Measurements from ENCODE around the gene BTG1. TPM values are rescaled to one million over a fixed set of nuclear protein-coding genes. Genes with fewer than 3 reads are reported as not detected.

Gene BTG1
- total and polyA plus RNA-seq, 2 of the 8 experiments (the other 6 are each of a cell fraction or from before 2014, with no cell fraction given), result 17.1 to 32.7 TPM

GRCh38 chr12:92143686-92144630 lies 1.7 kb downstream of the BTG1 start:
- H3K4me2 ChIP-seq (ENCODE audit: insufficient read depth in 1 of 2, low read depth in 2 of 2, low read length in 2 of 2), result peak overlapping the region; percentile 50 to 70
- H2BK12ac ChIP-seq (ENCODE audit: low read depth, low read length), result no peak overlapping the region; the same call in 1 of the 2 replicates
- DNase-seq (ENCODE audit: low read depth in 1 of 2, low spot score in 2 of 2) (peak; percentile 33 to 58), FAIRE-seq (peak; percentile 80)
- H2AFZ ChIP-seq (ENCODE audit: low read length), result no peak overlapping the region
- peaks cover 18 to 19% of the 10 kb centered on the region in 2 experiments for H4K20me1 ChIP-seq (replicated peaks in 1 of 2; ENCODE audit: control insufficient read depth in 1 of 2, insufficient read depth in 2 of 2, low read length in 2 of 2)
- no peak overlapping the region for H3K4ac ChIP-seq (replicated peaks; ENCODE audit: insufficient read length, low read depth, low read length)
- H2AK5ac ChIP-seq (ENCODE audit: low read depth, low read length), result no peak overlapping the region
- peaks cover 0 to 36% (median 2%) of the 10 kb centered on the region in 4 experiments; a peak in 3 of 8 replicates for H3K36me3 ChIP-seq (ENCODE audit: control insufficient read depth in 2 of 4, insufficient read depth in 4 of 4, low read length in 3 of 4)
- CTCF ChIA-PET (ENCODE audit: partially characterized antibody), result interaction anchor here (0.6 to 1.7 kb wide), 14 partner anchors 11 to 843 kb away, joined by 3 to 8 read pairs (median 3); no protein-coding TSS in a partner anchor
- peaks cover 17 to 64% of the 10 kb centered on the region in 2 experiments for H3K79me2 ChIP-seq (ENCODE audit: control insufficient read depth in 1 of 2, insufficient read depth in 2 of 2, low read length in 2 of 2)
- no peak overlapping the region for H2BK15ac ChIP-seq (ENCODE audit: low read length)
- H4K8ac ChIP-seq (ENCODE audit: extremely low read depth, insufficient read depth, low read length), result no peak overlapping the region; the same call in 1 of the 2 replicates
- H3K79me1 ChIP-seq (ENCODE audit: low read depth, low read length), result no peaks in the 10 kb centered on the region
- no peak overlapping the region for H3K56ac ChIP-seq (replicated peaks; ENCODE audit: insufficient read length, low read depth, low read length)
- WGBS, 2 experiments (ENCODE audit: extremely low coverage in 1 of 2, insufficient coverage in 1 of 2, insufficient read length in 1 of 2, insufficient replicate concordance in 2 of 2, low coverage in 1 of 2, low lambda C conversion rate in 2 of 2, missing lambda C conversion rate in 1 of 2), result 11% methylated on average over 15 of the region's 15 CpGs; no CpG with 5 or more reads in 1 of the 2 experiments
- no peak overlapping the region for H2BK120ac ChIP-seq (replicated peaks; ENCODE audit: low read depth, low read length)
- no peaks in the 10 kb centered on the region; the same call in 1 of the 2 replicates for H3K23me2 ChIP-seq (ENCODE audit: low read depth, low read length)
- no peaks in the 10 kb centered on the region for H3K27me3 ChIP-seq (replicated peaks in 1 of 4; ENCODE audit: control insufficient read depth in 3 of 4, extremely low read depth in 1 of 4, insufficient read depth in 3 of 4, low read length in 3 of 4)
- H3K9ac ChIP-seq (replicated peaks in 1 of 4; ENCODE audit: extremely low read depth in 1 of 4, low read depth in 3 of 4, low read length in 3 of 4), result peak overlapping the region in 3 of 4 experiments; percentile 84 to 91 (median 87); a peak in 6 of 7 replicates
- H2BK20ac ChIP-seq (ENCODE audit: low read length), result no peak overlapping the region
- peak overlapping the region; percentile 86 to 93 (median 88) for H3K4me3 ChIP-seq (ENCODE audit: extremely low read depth in 1 of 4, insufficient read depth in 2 of 4, low read depth in 3 of 4, low read length in 4 of 4)
- H4K91ac ChIP-seq (replicated peaks; ENCODE audit: insufficient read length, low read length), result no peak overlapping the region
- no peak overlapping the region for H3K14ac ChIP-seq (ENCODE audit: insufficient read length)
- POLR2A ChIA-PET (ENCODE audit: partially characterized antibody), result interaction anchor here (0.7 to 4.8 kb wide), 24 partner anchors 9 to 1233 kb away, joined by 3 to 119 read pairs (median 4); no protein-coding TSS in a partner anchor
- H3K23ac ChIP-seq (ENCODE audit: insufficient read length), result no peak overlapping the region
- peaks cover 2 to 13% (median 4%) of the 10 kb centered on the region in 4 experiments; a peak in 4 of 7 replicates for H3K4me1 ChIP-seq (replicated peaks in 1 of 4; ENCODE audit: control insufficient read depth in 3 of 4, insufficient read depth in 4 of 4, low read length in 3 of 4)
- H3K18ac ChIP-seq (ENCODE audit: extremely low read depth, low read length), result no peak overlapping the region; the same call in 1 of the 2 replicates
- peak overlapping the region; percentile 67; the same call in 1 of the 2 replicates for H2BK5ac ChIP-seq (ENCODE audit: low read depth, low read length)
- no peaks in the 10 kb centered on the region for H3K9me3 ChIP-seq (ENCODE audit: insufficient read depth in 2 of 2, low read depth in 1 of 2, low read length in 1 of 2)
- no peak overlapping the region for H4K5ac ChIP-seq (ENCODE audit: insufficient read length, low read depth, low read length)
- H3K27ac ChIP-seq (ENCODE audit: low read depth, low read length), result no peak overlapping the region
- TF ChIP-seq SIN3A (conservative IDR thresholded peaks at IDR 0.05 in 1 of 2, IDR thresholded peaks at IDR 0.05 in 1 of 2; ENCODE audit: low read depth in 1 of 2, low read length in 2 of 2) (peak; percentile 65 to 94; a peak in 2 of 4 replicates), RNF2 (IDR thresholded peaks at IDR 0.05; ENCODE audit: borderline replicate concordance, low read depth, low read length, missing control alignments, poor library complexity, severe bottlenecking) (no peak), CHD2 (IDR thresholded peaks at IDR 0.05; ENCODE audit: low read length) (no peak), HDAC6 (IDR thresholded peaks at IDR 0.05; ENCODE audit: low read depth, low read length) (no peak), SIX5 (IDR thresholded peaks at IDR 0.05; ENCODE audit: low read depth, low read length) (no peak), JUND (IDR thresholded peaks at IDR 0.05; ENCODE audit: low read length) (no peak), SP1 (IDR thresholded peaks at IDR 0.05; ENCODE audit: low read depth, low read length) (no peak)
- TF ChIP-seq, protein P1, sequence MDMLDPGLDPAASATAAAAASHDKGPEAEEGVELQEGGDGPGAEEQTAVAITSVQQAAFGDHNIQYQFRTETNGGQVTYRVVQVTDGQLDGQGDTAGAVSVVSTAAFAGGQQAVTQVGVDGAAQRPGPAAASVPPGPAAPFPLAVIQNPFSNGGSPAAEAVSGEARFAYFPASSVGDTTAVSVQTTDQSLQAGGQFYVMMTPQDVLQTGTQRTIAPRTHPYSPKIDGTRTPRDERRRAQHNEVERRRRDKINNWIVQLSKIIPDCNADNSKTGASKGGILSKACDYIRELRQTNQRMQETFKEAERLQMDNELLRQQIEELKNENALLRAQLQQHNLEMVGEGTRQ (IDR thresholded peaks at IDR 0.05; ENCODE audit: low read length), result no peak
